KMS-11 (cell line): ENCODE data around the gene LRRC8B.

ENCODE experiments used
- H2AFZ ChIP-seq: fragments of 200-600 bp; sonication (generic); 2 replicates; pipeline ENCODE4 v1.6.1; 2016; ENCODE audit warnings: antibody characterized with exemption, mixed run types, low read depth
- H3K27ac ChIP-seq: fragments of 200-600 bp; sonication (generic); 2 replicates; pipeline ENCODE4 v1.6.1; 2016; ENCODE audit warnings: mild to moderate bottlenecking, mixed run types
- H3K27me3 ChIP-seq: fragments of 200-600 bp; sonication (generic); 2 replicates; pipeline ENCODE4 v1.6.1; 2017; ENCODE audit warnings: mild to moderate bottlenecking, low read depth, mixed run types, moderate library complexity; ENCODE audit not compliant: insufficient read depth
- H3K36me3 ChIP-seq: fragments of 200-600 bp; sonication (generic); 2 replicates; pipeline ENCODE4 v1.6.1; 2017; ENCODE audit warnings: mild to moderate bottlenecking, mixed run types; ENCODE audit not compliant: insufficient read depth
- H3K4me1 ChIP-seq: fragments of 200-600 bp; sonication (generic); 2 replicates; pipeline ENCODE4 v1.6.1; 2016; ENCODE audit warnings: mild to moderate bottlenecking, low read depth, mixed run types; ENCODE audit not compliant: poor library complexity, severe bottlenecking
- H3K4me2 ChIP-seq: fragments of 200-600 bp; sonication (generic); 2 replicates; pipeline ENCODE4 v1.7.0; 2016; ENCODE audit warnings: mild to moderate bottlenecking, mixed run types
- H3K4me3 ChIP-seq: fragments of 200-600 bp; sonication (generic); IDR thresholded peaks from 2 replicates; pipeline ENCODE4 v1.6.1; 2017; ENCODE audit warnings: low read depth, low read length, mixed read lengths; ENCODE audit not compliant: insufficient read depth
- H3K79me2 ChIP-seq: fragments of 200-600 bp; sonication (generic); 2 replicates; pipeline ENCODE4 v1.6.1; 2016; ENCODE audit warnings: low read depth, mixed run types; ENCODE audit not compliant: insufficient read depth
- H3K9ac ChIP-seq: fragments of 200-600 bp; sonication (generic); 2 replicates; pipeline ENCODE4 v1.6.1; 2016; ENCODE audit warnings: mild to moderate bottlenecking, mixed run types
- H4K20me1 ChIP-seq: fragments of 200-600 bp; sonication (generic); 2 replicates; pipeline ENCODE4 v1.6.1; 2016; ENCODE audit warnings: mild to moderate bottlenecking, mixed run types; ENCODE audit not compliant: insufficient read depth
- CTCF ChIP-seq: fragments of 200-600 bp; sonication (generic); conservative IDR thresholded peaks from 2 replicates; pipeline ENCODE4 v1.6.1; 2017; ENCODE audit warnings: low read depth, mild to moderate bottlenecking, antibody characterized with exemption, low read length, moderate library complexity, mixed read lengths

The LRRC8B gene

DNA sequence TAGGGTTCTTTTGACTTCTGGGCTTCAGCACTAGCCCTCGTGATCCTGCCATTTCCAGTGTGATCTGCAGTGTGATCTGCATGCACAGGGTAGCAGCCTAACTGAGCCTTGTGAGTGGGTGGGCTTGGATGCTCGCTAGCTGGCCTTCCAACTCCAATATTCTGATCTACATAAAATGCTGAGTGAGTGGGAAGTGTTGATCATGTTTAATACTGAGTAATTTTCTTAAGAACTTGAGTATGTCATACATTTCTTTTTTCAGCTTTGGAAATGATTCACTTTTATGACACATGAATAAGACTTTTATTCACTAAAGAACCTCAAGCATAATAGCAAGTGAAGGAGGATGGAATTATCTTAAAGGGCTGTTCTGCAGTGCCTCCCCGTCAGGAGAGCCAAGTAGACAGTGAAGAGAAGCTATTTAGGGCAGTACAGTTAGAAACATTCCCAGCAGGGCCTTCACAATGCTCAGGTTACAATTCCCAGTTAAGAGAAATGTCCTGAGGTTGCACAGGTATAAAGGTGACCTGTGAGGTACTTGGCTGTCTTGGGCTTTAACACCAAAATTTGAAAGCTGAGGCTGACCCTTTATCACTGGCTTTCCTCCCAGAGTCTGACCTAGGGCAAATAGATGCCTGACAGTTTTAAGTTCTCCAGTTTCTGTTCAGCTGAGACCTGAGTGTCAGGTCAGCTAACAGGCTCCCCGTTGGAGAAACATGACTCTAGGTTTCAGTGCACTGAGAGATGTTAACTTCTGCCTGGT, 79.2 kb downstream of the LRRC8B start:
- no peak for TF ChIP-seq CTCF
- Histone ChIP-seq H2AFZ (no peak overlapping the region), H3K27ac (no peak overlapping the region), H3K27me3 (no peaks in the 10 kb centered on the region), H3K4me1 (no peaks in the 10 kb centered on the region), H4K20me1 (no peaks in the 10 kb centered on the region), H3K9ac (no peak overlapping the region), H3K4me3 (no peak overlapping the region), H3K79me2 (no peaks in the 10 kb centered on the region), H3K36me3 (no peaks in the 10 kb centered on the region), H3K4me2 (no peak overlapping the region)

GRCh38 chr1:89604414-89604735, 79.7 kb downstream of the LRRC8B start:
- H3K27me3 ChIP-seq: no peaks in the 10 kb centered on the region
- no peak overlapping the region for H2AFZ ChIP-seq
- no peaks in the 10 kb centered on the region for H3K4me1 ChIP-seq
- no peaks in the 10 kb centered on the region for H4K20me1 ChIP-seq
- H3K27ac ChIP-seq: no peak overlapping the region
- TF ChIP-seq CTCF: no peak
- H3K9ac ChIP-seq: no peak overlapping the region
- no peaks in the 10 kb centered on the region for H3K79me2 ChIP-seq
- no peak overlapping the region for H3K4me2 ChIP-seq
- no peaks in the 10 kb centered on the region for H3K36me3 ChIP-seq
- no peak overlapping the region for H3K4me3 ChIP-seq

DNA sequence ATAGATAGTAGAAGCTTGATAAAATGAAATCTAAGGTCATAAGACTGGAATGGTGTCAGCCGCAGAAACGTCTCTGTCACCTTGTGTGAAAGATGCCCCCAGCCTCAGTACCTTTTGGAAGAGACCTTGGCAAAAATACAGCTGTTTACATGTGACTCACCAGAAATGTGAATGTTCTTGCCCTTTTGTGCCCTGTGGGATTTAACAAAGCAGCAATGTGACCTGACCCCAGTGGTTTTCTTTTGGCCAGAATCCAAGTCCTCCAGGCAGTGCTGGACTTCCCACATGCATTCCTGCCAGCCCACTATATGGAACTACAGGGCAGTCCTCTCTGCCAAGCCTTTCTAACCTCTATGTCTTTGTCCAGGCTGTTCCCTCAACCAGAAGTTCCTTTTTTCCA, 81.1 kb downstream of the LRRC8B start:
- Histone ChIP-seq H3K9ac (no peak overlapping the region), H3K4me3 (no peak overlapping the region), H3K27me3 (no peaks in the 10 kb centered on the region), H3K36me3 (no peaks in the 10 kb centered on the region), H3K4me1 (no peaks in the 10 kb centered on the region), H3K79me2 (no peaks in the 10 kb centered on the region), H3K27ac (no peak overlapping the region), H2AFZ (no peak overlapping the region), H4K20me1 (no peaks in the 10 kb centered on the region), H3K4me2 (no peak overlapping the region)
- TF ChIP-seq CTCF: no peak

GRCh38 chr1:89606227-89606980, 81.8 kb downstream of the LRRC8B start:
- H3K27ac ChIP-seq: no peak overlapping the region

More at GRCh38 chr1:89606227-89606980, 81.8 kb downstream of the LRRC8B start:
- no peaks in the 10 kb centered on the region for H3K27me3 ChIP-seq
- no peaks in the 10 kb centered on the region for H3K36me3 ChIP-seq
- no peak overlapping the region for H2AFZ ChIP-seq
- no peak overlapping the region for H3K4me2 ChIP-seq
- no peaks in the 10 kb centered on the region for H3K4me1 ChIP-seq
- no peak for TF ChIP-seq CTCF
- H3K9ac ChIP-seq: no peak overlapping the region
- no peak overlapping the region for H3K4me3 ChIP-seq
- H3K79me2 ChIP-seq: no peaks in the 10 kb centered on the region
- no peaks in the 10 kb centered on the region for H4K20me1 ChIP-seq
